Measurements from ENCODE around the gene ZNRF1. TPM values are rescaled to one million over a fixed set of nuclear protein-coding genes. Genes with fewer than 3 reads are reported as not detected.
"Not testable (repeated sequence)": the region's sequence is repeated elsewhere in the genome, so short reads cannot be mapped to it uniquely, and the experiment has no call there.

The ZNRF1 gene
- polyA plus RNA-seq, 1 experiment: 24.1 TPM

DNA sequence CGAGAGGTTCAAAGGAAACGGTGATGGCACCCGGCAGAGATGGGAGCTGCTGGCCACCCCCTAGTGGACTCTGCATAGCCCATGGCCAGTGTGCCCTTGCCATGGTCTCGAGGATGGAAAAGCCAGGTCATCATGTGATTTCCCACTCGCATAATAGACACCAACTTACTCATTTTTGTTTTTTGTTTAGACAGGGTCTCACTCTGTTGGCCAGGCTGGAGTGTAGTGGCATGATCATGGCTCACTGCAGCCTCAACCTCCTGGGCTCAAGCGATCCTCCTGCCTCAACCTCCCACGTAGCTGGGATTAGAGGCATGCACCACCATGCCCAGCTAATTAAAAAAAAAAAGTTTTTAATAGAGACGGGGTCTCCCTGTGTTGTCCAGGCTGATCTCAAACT is 90.1 kb downstream of the ZNRF1 start:
- POLR2A ChIA-PET: no interaction called here
- no peaks in the 10 kb centered on the region for H3K27me3 ChIP-seq (ENCODE audit: control insufficient read depth, insufficient read depth, low read length)
- CTCF ChIA-PET: interaction anchor here (3.1 kb wide), 1 partner anchor 22 kb away, joined by 10 read pairs; no protein-coding TSS in a partner anchor

GRCh38 chr16:75089486-75090202 is 90.8 kb downstream of the ZNRF1 start:
- H3K27me3 ChIP-seq (ENCODE audit: control insufficient read depth, insufficient read depth, low read length): no peaks in the 10 kb centered on the region
- no peak overlapping the region for H3K4me3 ChIP-seq (ENCODE audit: low read depth, low read length)
- POLR2A ChIA-PET: no interaction called here
- CTCF ChIA-PET: interaction anchor here (1.1 to 3.1 kb wide), 2 partner anchors 9 to 21 kb away, joined by 3 to 10 read pairs; no protein-coding TSS in a partner anchor
- no peak for DNase-seq (ENCODE audit: low read depth)
- TF ChIP-seq CTCF (IDR thresholded peaks at IDR 0.05; ENCODE audit: insufficient read depth, low read depth, low read length): no peak
- H3K36me3 ChIP-seq (ENCODE audit: control insufficient read depth, insufficient read depth, low read length): no peaks in the 10 kb centered on the region

More for the DNA sequence above, 90.1 kb downstream of the ZNRF1 start:
- no peak for DNase-seq (ENCODE audit: low read depth)
- H3K4me3 ChIP-seq (ENCODE audit: low read depth, low read length): no peak overlapping the region
- TF ChIP-seq CTCF (IDR thresholded peaks at IDR 0.05; ENCODE audit: insufficient read depth, low read depth, low read length): no peak
- no peaks in the 10 kb centered on the region for H3K36me3 ChIP-seq (ENCODE audit: control insufficient read depth, insufficient read depth, low read length)

DNA sequence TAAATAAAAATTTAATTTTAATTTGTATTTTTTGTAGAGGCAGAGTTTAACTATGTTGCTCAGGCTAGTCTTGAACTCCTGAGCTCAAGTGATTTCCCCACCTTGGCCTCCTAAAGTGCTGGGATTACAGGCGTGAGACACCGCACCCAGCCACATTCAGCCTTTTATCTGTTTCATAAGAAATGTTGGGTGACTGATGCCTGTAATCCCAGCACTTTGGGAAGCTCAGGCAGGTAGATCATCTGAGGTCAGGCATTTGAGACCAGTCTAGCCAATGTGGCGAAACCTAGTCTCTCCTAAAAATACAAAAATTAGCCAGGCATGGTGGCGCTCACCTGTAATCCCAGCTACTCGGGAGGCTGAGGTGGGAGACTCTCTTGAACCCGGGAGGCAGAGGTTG is 92.1 kb downstream of the ZNRF1 start:
- H3K4me3 ChIP-seq (ENCODE audit: low read depth, low read length); POLR2A ChIA-PET; DNase-seq (ENCODE audit: low read depth); H3K27me3 ChIP-seq (ENCODE audit: control insufficient read depth, insufficient read depth, low read length); H3K36me3 ChIP-seq (ENCODE audit: control insufficient read depth, insufficient read depth, low read length): not testable (repeated sequence)
- CTCF ChIA-PET: interaction anchor here (1.1 to 3.1 kb wide), 2 partner anchors 11 to 20 kb away, joined by 3 to 10 read pairs; no protein-coding TSS in a partner anchor

GRCh38 chr16:75091619-75092018 is 92.8 kb downstream of the ZNRF1 start:
- H3K4me3 ChIP-seq (ENCODE audit: low read depth, low read length); DNase-seq (ENCODE audit: low read depth); POLR2A ChIA-PET; H3K36me3 ChIP-seq (ENCODE audit: control insufficient read depth, insufficient read depth, low read length); H3K27me3 ChIP-seq (ENCODE audit: control insufficient read depth, insufficient read depth, low read length): not testable (repeated sequence)
- CTCF ChIA-PET: interaction anchor here (3.1 kb wide), 1 partner anchor 19 kb away, joined by 10 read pairs; no protein-coding TSS in a partner anchor

DNA sequence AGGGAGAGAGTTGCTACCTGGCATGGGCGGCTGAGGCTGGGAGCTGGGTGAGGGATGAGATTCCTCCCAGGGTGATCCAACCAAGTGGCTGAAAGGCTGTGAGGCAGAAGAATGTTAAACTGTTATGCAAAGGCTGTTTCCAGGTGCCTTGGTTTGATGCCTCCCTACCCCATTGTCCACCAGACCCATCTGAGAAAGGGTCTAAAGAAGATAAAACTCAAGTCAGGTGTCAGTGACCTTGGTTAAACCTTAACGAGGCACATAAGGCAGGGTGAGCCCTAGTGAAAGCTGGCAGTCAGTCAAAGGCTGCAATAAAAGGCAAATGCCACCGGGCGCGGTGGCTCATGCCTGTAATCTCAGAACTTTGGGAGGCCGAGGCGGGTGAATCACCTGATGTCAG is 94.0 kb downstream of the ZNRF1 start:
- TF ChIP-seq CTCF (IDR thresholded peaks at IDR 0.05; ENCODE audit: insufficient read depth, low read depth, low read length): no peak
- POLR2A ChIA-PET: no interaction called here
- peaks cover 2% of the 10 kb centered on the region for H3K36me3 ChIP-seq (ENCODE audit: control insufficient read depth, insufficient read depth, low read length)
- H3K27me3 ChIP-seq (ENCODE audit: control insufficient read depth, insufficient read depth, low read length): no peaks in the 10 kb centered on the region
- CTCF ChIA-PET: no interaction called here
- DNase-seq (ENCODE audit: low read depth): no peak
- no peak overlapping the region for H3K4me3 ChIP-seq (ENCODE audit: low read depth, low read length)

DNA sequence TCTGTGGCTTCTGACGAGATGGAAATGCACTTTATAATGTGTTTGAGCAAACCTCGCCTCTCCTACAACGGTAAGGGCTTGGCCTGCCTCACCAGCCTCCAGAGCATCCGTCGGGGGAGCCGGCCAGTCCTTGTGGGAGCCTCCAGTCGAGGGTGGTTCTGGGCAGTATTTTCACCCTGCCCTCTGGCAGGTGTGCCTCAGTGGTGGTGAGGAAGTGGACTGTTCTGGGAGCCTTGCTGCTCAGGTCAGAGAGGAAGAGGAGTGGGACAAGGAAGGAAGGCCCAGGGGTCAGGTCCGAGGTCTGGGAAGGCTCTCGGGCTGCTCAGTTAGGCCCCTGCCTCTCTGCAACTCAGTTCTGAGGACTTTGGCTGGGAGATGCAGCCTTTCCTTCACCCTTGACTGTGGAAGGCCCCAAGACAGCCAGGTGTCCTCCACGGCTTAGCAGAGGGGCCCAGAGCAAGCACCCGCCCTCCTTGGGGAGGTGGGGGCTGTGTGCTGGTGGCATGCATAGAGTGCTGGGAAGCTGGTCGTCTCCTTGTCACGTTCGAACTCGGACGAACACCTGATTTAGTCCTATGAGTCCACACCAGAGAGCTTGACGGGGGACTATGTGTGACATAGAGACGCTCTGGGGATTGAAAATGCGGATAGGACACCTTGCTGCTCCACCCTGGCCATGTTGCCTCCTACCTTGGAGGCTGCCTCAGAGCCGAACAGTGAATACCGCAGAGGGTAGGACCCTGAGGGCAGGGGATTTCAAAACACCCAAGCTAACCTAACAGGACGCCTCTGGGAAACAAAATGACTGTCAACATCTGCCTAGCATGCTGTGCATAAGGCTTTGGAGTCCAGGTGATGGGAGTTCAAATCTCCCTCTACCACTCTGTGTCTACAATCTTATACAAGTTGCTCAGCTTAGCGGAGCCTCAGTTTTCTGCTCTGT is 95.0 kb downstream of the ZNRF1 start:
- H3K4me3 ChIP-seq (ENCODE audit: low read depth, low read length): no peak overlapping the region
- ChIA-PET POLR2A (no interaction called here), CTCF (interaction anchor here (1.5 kb wide), 1 partner anchor 95 kb away, joined by 4 read pairs; the partner anchor contains the start of gene ZNRF1)
- TF ChIP-seq CTCF (IDR thresholded peaks at IDR 0.05; ENCODE audit: insufficient read depth, low read depth, low read length): no peak
- no peak for DNase-seq (ENCODE audit: low read depth)
- no peaks in the 10 kb centered on the region for H3K27me3 ChIP-seq (ENCODE audit: control insufficient read depth, insufficient read depth, low read length)
- H3K36me3 ChIP-seq (ENCODE audit: control insufficient read depth, insufficient read depth, low read length): peaks cover 2% of the 10 kb centered on the region
